OCI-LY1 (cell line): ENCODE data around the gene MYO5B.

Experiments used
- H2AFZ ChIP-seq: fragments of 200-600 bp; sonication (generic), shearing (Covaris generic); 2 replicates; pipeline ENCODE4 v1.6.0; 2014; ENCODE audit warnings: antibody characterized with exemption, mild to moderate bottlenecking, low read length
- H3F3A ChIP-seq: fragments of 200-600 bp; sonication (generic), shearing (Covaris generic); 2 replicates; pipeline ENCODE4 v1.6.0; 2014; ENCODE audit warnings: mild to moderate bottlenecking, antibody characterized with exemption, low read length, moderate library complexity; ENCODE audit not compliant: insufficient read depth
- H3K27ac ChIP-seq: fragments of 200-600 bp; sonication (generic); 2 replicates; pipeline ENCODE4 v1.5.1; 2014; ENCODE audit warnings: low read length, mixed run types, mild to moderate bottlenecking, low read depth; ENCODE audit not compliant: poor library complexity, severe bottlenecking
- H3K27me3 ChIP-seq: fragments of 200-600 bp; sonication (generic); 2 replicates; pipeline ENCODE4 v1.6.0; 2014; ENCODE audit warnings: antibody characterized with exemption, mild to moderate bottlenecking, low read length, moderate library complexity; ENCODE audit not compliant: insufficient read depth
- H3K36me3 ChIP-seq: fragments of 200-600 bp; sonication (generic); 2 replicates; pipeline ENCODE4 v1.6.1; 2014; ENCODE audit warnings: mild to moderate bottlenecking, antibody characterized with exemption, low read length, moderate library complexity, mixed read lengths; ENCODE audit not compliant: insufficient read depth
- H3K4me1 ChIP-seq: fragments of 200-600 bp; sonication (generic); 2 replicates; pipeline ENCODE4 v1.5.1; 2014; ENCODE audit warnings: mild to moderate bottlenecking, low read length, moderate library complexity; ENCODE audit not compliant: insufficient read depth, severe bottlenecking
- H3K4me2 ChIP-seq: fragments of 200-600 bp; sonication (generic), shearing (Covaris generic); 2 replicates; pipeline ENCODE4 v1.6.1; 2014; ENCODE audit warnings: low read length
- H3K4me3 ChIP-seq: fragments of 200-600 bp; sonication (generic); 2 replicates; pipeline ENCODE4 v1.5.1; 2014; ENCODE audit warnings: low read length, low read depth, mild to moderate bottlenecking, mixed read lengths; ENCODE audit not compliant: poor library complexity, severe bottlenecking
- H3K79me2 ChIP-seq: fragments of 200-600 bp; shearing (Covaris generic); 2 replicates; pipeline ENCODE4 v1.6.1; 2016; ENCODE audit warnings: mixed run types, low read length, mixed read lengths; ENCODE audit not compliant: insufficient read depth
- H3K9ac ChIP-seq: fragments of 200-600 bp; sonication (generic), shearing (Covaris generic); 2 replicates; pipeline ENCODE4 v1.6.1; 2014; ENCODE audit warnings: mild to moderate bottlenecking, low read length, mixed read lengths
- H3K9me2 ChIP-seq: fragments of 200-600 bp; sonication (generic), shearing (Covaris generic); 2 replicates; pipeline ENCODE4 v1.6.1; 2014; ENCODE audit warnings: low read depth, mild to moderate bottlenecking, low read length, mixed read lengths
- H3K9me3 ChIP-seq: fragments of 200-600 bp; shearing (Covaris generic); 2 replicates; pipeline ENCODE4 v1.6.1; 2014; ENCODE audit warnings: low read length, mixed read lengths
- H4K20me1 ChIP-seq: fragments of 200-600 bp; sonication (generic), shearing (Covaris generic); 2 replicates; pipeline ENCODE4 v1.6.0; 2016; ENCODE audit warnings: mild to moderate bottlenecking, low read length; ENCODE audit not compliant: insufficient read depth
- CTCF ChIP-seq: fragments of 200-600 bp; sonication (generic), shearing (Covaris generic); IDR thresholded peaks from 2 replicates; pipeline ENCODE4 v1.5.1; 2017; ENCODE audit warnings: mild to moderate bottlenecking, antibody characterized with exemption, low read length, moderate library complexity, mixed read lengths
- EZH2 ChIP-seq: fragments of 200-600 bp; sonication (generic), shearing (Covaris generic); IDR thresholded peaks from 2 replicates; pipeline ENCODE4 v1.8.0; 2017; ENCODE audit warnings: borderline replicate concordance, mixed run types, mild to moderate bottlenecking, antibody characterized with exemption, low read length, moderate library complexity, mixed read lengths

Gene MYO5B

GRCh38 chr18:49901862-49902340 lies 293.0 kb downstream of the MYO5B start:
- Histone ChIP-seq H3K79me2 (no peaks in the 10 kb centered on the region), H3K27me3 (no peaks in the 10 kb centered on the region), H3K9me3 (no peaks in the 10 kb centered on the region), H3K4me3 (no peak overlapping the region), H3K4me1 (no peaks in the 10 kb centered on the region), H3F3A (no peaks in the 10 kb centered on the region), H3K36me3 (no peaks in the 10 kb centered on the region), H3K27ac (no peak overlapping the region), H3K9me2 (no peaks in the 10 kb centered on the region), H4K20me1 (no peaks in the 10 kb centered on the region), H3K9ac (no peak overlapping the region), H2AFZ (no peak overlapping the region), H3K4me2 (no peak overlapping the region)
- TF ChIP-seq EZH2 (no peak), CTCF (no peak)

- H3K27me3 ChIP-seq = no peaks in the 10 kb centered on the region
- H4K20me1 ChIP-seq = no peaks in the 10 kb centered on the region
- no peaks in the 10 kb centered on the region for H3K79me2 ChIP-seq
- no peaks in the 10 kb centered on the region for H3K4me1 ChIP-seq
- H3K4me3 ChIP-seq = no peak overlapping the region
- H3K4me2 ChIP-seq = no peak overlapping the region
- no peaks in the 10 kb centered on the region for H3K9me2 ChIP-seq
- no peak overlapping the region for H3K9ac ChIP-seq
- no peaks in the 10 kb centered on the region for H3K9me3 ChIP-seq
- no peak overlapping the region for H2AFZ ChIP-seq
- no peak for TF ChIP-seq EZH2
- no peak for TF ChIP-seq CTCF
- no peaks in the 10 kb centered on the region for H3K36me3 ChIP-seq
- H3K27ac ChIP-seq = no peak overlapping the region
- no peaks in the 10 kb centered on the region for H3F3A ChIP-seq
These were observed 295.2 kb downstream of the MYO5B start for GRCh38 chr18:49899657-49900330.

GRCh38 chr18:49898421-49898820 lies 296.5 kb downstream of the MYO5B start:
- Histone ChIP-seq H3K4me3 (no peak overlapping the region), H3K9me3 (no peaks in the 10 kb centered on the region), H3K9me2 (no peaks in the 10 kb centered on the region), H3K79me2 (no peaks in the 10 kb centered on the region), H2AFZ (no peak overlapping the region), H3K27ac (no peak overlapping the region), H3K36me3 (no peaks in the 10 kb centered on the region), H4K20me1 (no peaks in the 10 kb centered on the region), H3F3A (no peaks in the 10 kb centered on the region), H3K4me2 (no peak overlapping the region), H3K9ac (no peak overlapping the region), H3K4me1 (no peaks in the 10 kb centered on the region), H3K27me3 (no peaks in the 10 kb centered on the region)
- TF ChIP-seq CTCF (no peak), EZH2 (no peak)
